Lung microvascular endothelial cell (primary cell): ENCODE measurements around the gene CYP2S1. TPM values are rescaled to one million over a fixed set of nuclear protein-coding genes. Genes with fewer than 3 reads are reported as not detected.
"Not testable (repeated sequence)": the region's sequence is repeated elsewhere in the genome, so short reads cannot be mapped to it uniquely, and the experiment has no call there.

Experiments used
- DNase-seq, 2 donors: peaks; one replicate each; pipeline versions ENCODE4 v3.0.0 to v3.0.0-alpha.2; 2010; ENCODE audit warnings: low read depth in 2 of 2
- total RNA-seq: library from RNA; depleted of rRNA; stranded (reverse); fragments of >200 nt; gene quantifications from 2 replicates; pipeline ENCODE4 v1.2.1, GENCODE V29; 2014

Gene CYP2S1
- total RNA-seq, 1 donor from 2014 or later: not detected

- peak; percentile 64 to 98 for DNase-seq
These were observed 32.4 kb downstream of the CYP2S1 start for GRCh38 chr19:41225238-41226052.

GRCh38 chr19:41226053-41226873 is 33.2 kb downstream of the CYP2S1 start:
- peak; percentile 50 to 84 for DNase-seq

GRCh38 chr19:41226874-41227390 is 33.9 kb downstream of the CYP2S1 start:
- no peak for DNase-seq

GRCh38 chr19:41228486-41228885 is 35.5 kb downstream of the CYP2S1 start:
- no peak for DNase-seq

GRCh38 chr19:41229338-41229737 is 36.3 kb downstream of the CYP2S1 start:
- DNase-seq: not testable (repeated sequence)

- DNase-seq: no peak
These were observed 37.2 kb downstream of the CYP2S1 start for GRCh38 chr19:41230067-41230857.

- DNase-seq: no peak
These were observed 39.7 kb downstream of the CYP2S1 start for GRCh38 chr19:41232686-41233085.

GRCh38 chr19:41233748-41234240 is 40.8 kb downstream of the CYP2S1 start:
- no peak for DNase-seq

GRCh38 chr19:41234512-41235168 is 41.6 kb downstream of the CYP2S1 start:
- no peak for DNase-seq

- no peak for DNase-seq
These were observed 42.5 kb downstream of the CYP2S1 start for GRCh38 chr19:41235480-41235879.

- no peak for DNase-seq
These were observed 45.2 kb downstream of the CYP2S1 start for GRCh38 chr19:41238244-41238643.

- no peak for DNase-seq
These were observed 46.3 kb downstream of the CYP2S1 start for GRCh38 chr19:41239363-41239762.

- no peak for DNase-seq
These were observed 47.0 kb downstream of the CYP2S1 start for GRCh38 chr19:41239961-41240574.

GRCh38 chr19:41241859-41242258 is 48.8 kb downstream of the CYP2S1 start:
- no peak for DNase-seq

- DNase-seq: no peak
These were observed 51.1 kb downstream of the CYP2S1 start for GRCh38 chr19:41244117-41244516.

GRCh38 chr19:41245843-41246242 is 52.8 kb downstream of the CYP2S1 start:
- no peak for DNase-seq

- no peak for DNase-seq
These were observed 55.9 kb downstream of the CYP2S1 start for GRCh38 chr19:41248895-41249294.

- DNase-seq: no peak
These were observed 56.8 kb downstream of the CYP2S1 start for GRCh38 chr19:41249707-41250423.

GRCh38 chr19:41253660-41254059 is 60.6 kb downstream of the CYP2S1 start:
- no peak for DNase-seq

- no peak for DNase-seq
These were observed 62.2 kb downstream of the CYP2S1 start for GRCh38 chr19:41255171-41255570.
